A549 (cell line): ENCODE data around the gene PIP5K1B. TPM values are rescaled to one million over a fixed set of nuclear protein-coding genes. Genes with fewer than 3 reads are reported as not detected.

Experiments used
- ATAC-seq, 2 experiments: fragments of 200-7000 bp in 1 of 2; fragments of >200 bp in 1 of 2; cut with Nextera tagmentation in 1 of 2; cut with Tn5 transposase in 1 of 2; 3 replicates each; pipeline versions ENCODE4 v1.8.0 to v1.9.1; 2018 to 2020; ENCODE audit warnings: mild to moderate bottlenecking in 1 of 2, moderate library complexity in 1 of 2
- CTCF ChIA-PET: fragments of 300-600 bp; sonication (Branson Sonifier 250); formaldehyde crosslinking; extraction: SDS; loops from one replicate; lab custom pipeline; 2021; ENCODE audit warnings: antibody characterized with exemption, inconsistent platforms; lab: Yijun Ruan, JAX
- POLR2A ChIA-PET: fragments of 350-600 bp; formaldehyde crosslinking; extraction: SDS; loops from one replicate; lab custom pipeline; 2021; ENCODE audit warnings: antibody characterized with exemption, inconsistent platforms; lab: Yijun Ruan, JAX
- DNase-seq, 2 experiments: peaks; one replicate each; pipeline versions ENCODE4 v3.0.0 to v3.0.0-alpha.2; 2011 to 2016; ENCODE audit warnings: low read depth in 1 of 2, low spot score in 1 of 2
- FAIRE-seq: peaks from 2 replicates; lab custom pipeline; 2011; peaks lifted over from hg19 to GRCh38; lab: Jason Lieb, UNC
- H3K27ac ChIP-seq, 2 experiments: fragments of >200 bp; sonication (Bioruptor Twin); formaldehyde crosslinking; 3 replicates each; pipeline ENCODE4 v1.5.1; 2016 to 2017
- H3K4me1 ChIP-seq: fragments of >200 bp; sonication (Bioruptor Twin); formaldehyde crosslinking; 3 replicates; pipeline ENCODE4 v1.6.1; 2016
- H3K4me2 ChIP-seq: fragments of >200 bp; sonication (Bioruptor Twin); formaldehyde crosslinking; 3 replicates; pipeline ENCODE4 v1.6.1; 2016
- H3K4me3 ChIP-seq: fragments of >200 bp; sonication (Bioruptor Twin); formaldehyde crosslinking; 3 replicates; pipeline ENCODE4 v1.5.1; 2016
- H3K9me3 ChIP-seq: fragments of >200 bp; sonication (Bioruptor Twin); formaldehyde crosslinking; 3 replicates; pipeline ENCODE4 v1.6.1; 2016
- BCL3 ChIP-seq: fragments of >200 bp; sonication (Bioruptor Twin); formaldehyde crosslinking; IDR thresholded peaks from 3 replicates; pipeline ENCODE4 v1.6.1; 2016
- CBX8 ChIP-seq: fragments of 200-600 bp; sonication (generic); IDR thresholded peaks from 2 replicates; pipeline ENCODE4 v1.6.1; 2016
- CHD4 ChIP-seq: fragments of 200-600 bp; sonication (generic); IDR thresholded peaks from 2 replicates; pipeline ENCODE4 v1.6.1; 2016; ENCODE audit warnings: antibody characterized with exemption, mild to moderate bottlenecking, borderline replicate concordance
- EHF ChIP-seq: fragments of 250-450 bp; sonication (Bioruptor Pico); IDR thresholded peaks from 2 replicates; pipeline ENCODE4 v1.5.0; 2020; ENCODE audit warnings: mild to moderate bottlenecking
- EP300 ChIP-seq, 2 experiments: fragments of >200 bp; sonication (Bioruptor Twin); formaldehyde crosslinking; IDR thresholded peaks; 2 replicates in 1 of 2; 3 replicates in 1 of 2; pipeline ENCODE4 v1.6.1; 2016 to 2017
- FOSL2 ChIP-seq, 2 experiments: fragments of 450-650 bp in 1 of 2; fragments of >200 bp in 1 of 2; sonication (Bioruptor Twin) in 1 of 2; formaldehyde crosslinking; IDR thresholded peaks; 2 replicates each; pipeline versions ENCODE4 v1.5.0 to v1.6.1; 2016 to 2020; ENCODE audit warnings: mild to moderate bottlenecking in 1 of 2, moderate library complexity in 1 of 2
- GATA3 ChIP-seq: IDR thresholded peaks from 2 replicates; pipeline ENCODE4 v1.6.1; 2012; ENCODE audit warnings: borderline replicate concordance
- HES2 ChIP-seq: fragments of >200 bp; sonication (Bioruptor Twin); formaldehyde crosslinking; IDR thresholded peaks from 2 replicates; pipeline ENCODE4 v1.6.1; 2016
- HEYL ChIP-seq: fragments of 250-450 bp; sonication (Bioruptor Pico); IDR thresholded peaks from 2 replicates; pipeline ENCODE4 v1.8.0; 2021; ENCODE audit warnings: mild to moderate bottlenecking, moderate library complexity
- HMGXB4 ChIP-seq: fragments of 250-450 bp; sonication (Bioruptor Pico); IDR thresholded peaks from 2 replicates; pipeline ENCODE4 v1.5.0; 2021; ENCODE audit warnings: mild to moderate bottlenecking, moderate library complexity, borderline replicate concordance
- HOXB5 ChIP-seq: fragments of 250-450 bp; sonication (Bioruptor Pico); IDR thresholded peaks from 2 replicates; pipeline ENCODE4 v1.5.0; 2020; ENCODE audit warnings: mild to moderate bottlenecking, moderate library complexity
- JUN ChIP-seq, 2 experiments: fragments of >200 bp; sonication (Bioruptor Twin); formaldehyde crosslinking; IDR thresholded peaks; 2 replicates in 1 of 2; 3 replicates in 1 of 2; pipeline ENCODE4 v1.6.1; 2016 to 2017
- MAZ ChIP-seq: fragments of 150-350 bp; IDR thresholded peaks from 2 replicates; pipeline ENCODE4 v1.6.1; 2014; ENCODE audit warnings: antibody characterized with exemption, low read depth, low read length, borderline replicate concordance
- MYC ChIP-seq: IDR thresholded peaks from 2 replicates; pipeline ENCODE4 v1.6.1; 2012; ENCODE audit warnings: mild to moderate bottlenecking, inconsistent platforms, low read length, improper control_type of control experiment, borderline replicate concordance
- NR3C1 ChIP-seq: fragments of >200 bp; sonication (Bioruptor Twin); formaldehyde crosslinking; IDR thresholded peaks from 3 replicates; pipeline ENCODE4 v1.6.1; 2017
- POLR2A ChIP-seq: IDR thresholded peaks from 2 replicates; pipeline ENCODE4 v1.6.1; 2012; ENCODE audit warnings: mild to moderate bottlenecking, low read length
- POLR2AphosphoS2 ChIP-seq: conservative IDR thresholded peaks from 2 replicates; pipeline ENCODE4 v1.6.1; 2012; ENCODE audit warnings: low read length, improper control_type of control experiment, inconsistent platforms
- RAD21 ChIP-seq, 2 experiments: fragments of >200 bp in 1 of 2; sonication (Bioruptor Twin) in 1 of 2; formaldehyde crosslinking in 1 of 2; IDR thresholded peaks in 1 of 2; conservative IDR thresholded peaks in 1 of 2; 2 replicates in 1 of 2; 3 replicates in 1 of 2; pipeline ENCODE4 v1.6.1; 2012 to 2018; ENCODE audit warnings: inconsistent platforms in 1 of 2
- RCOR1 ChIP-seq: fragments of 150-350 bp; IDR thresholded peaks from 2 replicates; pipeline ENCODE4 v1.6.1; 2014; ENCODE audit warnings: antibody characterized with exemption, low read length, low read depth
- SMC3 ChIP-seq: fragments of >200 bp; sonication (Bioruptor Twin); formaldehyde crosslinking; IDR thresholded peaks from 3 replicates; pipeline ENCODE4 v1.6.1; 2018; ENCODE audit warnings: inconsistent platforms
- SREBF2 ChIP-seq: fragments of 450-650 bp; IDR thresholded peaks from 2 replicates; pipeline ENCODE4 v1.6.1; 2014; ENCODE audit warnings: mild to moderate bottlenecking, moderate library complexity
- ZC3H11A ChIP-seq: fragments of 450-650 bp; IDR thresholded peaks from 2 replicates; pipeline ENCODE4 v1.6.1; 2014; ENCODE audit warnings: antibody characterized with exemption, mild to moderate bottlenecking
- ZNF302 ChIP-seq: fragments of 250-450 bp; sonication (Bioruptor Pico); IDR thresholded peaks from 2 replicates; pipeline ENCODE4 v1.9.0; 2021; ENCODE audit warnings: inconsistent platforms, mild to moderate bottlenecking, moderate library complexity
- ZSCAN20 ChIP-seq: fragments of 250-450 bp; sonication (Bioruptor Pico); IDR thresholded peaks from 2 replicates; pipeline ENCODE4 v1.8.0; 2022; ENCODE audit warnings: mild to moderate bottlenecking, moderate library complexity
- WGBS: methylation state at CpG from one replicate; pipeline ENCODE4 v1.1.6; 2017; ENCODE audit errors: missing lambda C conversion rate; 5-methylcytosine and 5-hydroxymethylcytosine counted together
- polyA plus RNA-seq, 4 experiments: library from polyadenylated mRNA; depleted of rRNA in 3 of 4; stranded (reverse); fragments of >200 nt; fragmentation: RNase III in 1 of 4; extraction: RNeasy Plus Mini Kit Qiagen cat#74134 plus additional on column Dnase treatment in 1 of 4; gene quantifications; 2 replicates in 3 of 4; 3 replicates in 1 of 4; pipeline ENCODE4 v1.2.3, GENCODE V29; 2011 to 2017
- TF ChIP-seq, protein P1 (sequence below): fragments of >200 bp; sonication (Bioruptor Twin); formaldehyde crosslinking; IDR thresholded peaks from 3 replicates; pipeline ENCODE4 v1.5.1; 2016
- TF ChIP-seq, protein P2 (sequence below): IDR thresholded peaks from 2 replicates; pipeline ENCODE4 v1.6.1; 2012
- TF ChIP-seq, protein P3 (sequence below): IDR thresholded peaks from 2 replicates; pipeline ENCODE4 v1.6.1; 2012

The PIP5K1B gene
- polyA plus RNA-seq, 2 of the 4 experiments (the other 2 are of a cell fraction) = not detected

DNA sequence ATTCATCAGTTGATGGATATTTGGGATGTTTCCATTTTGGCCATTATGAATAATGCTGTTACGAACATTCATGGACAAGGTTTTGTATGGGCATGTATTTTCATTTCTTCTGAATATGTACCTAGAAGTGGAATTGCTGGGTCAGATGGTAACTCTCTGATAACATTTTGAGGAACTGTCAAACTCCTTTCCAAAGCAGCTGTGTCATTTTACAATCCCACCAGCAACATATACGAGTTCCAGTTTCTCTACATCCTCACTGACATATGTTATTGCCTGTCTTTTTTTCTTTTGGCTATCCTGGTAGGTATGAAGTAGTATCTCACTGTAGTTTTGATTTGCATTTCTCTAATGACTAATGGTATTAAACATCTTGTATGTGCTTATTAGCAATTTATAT, 222.1 kb downstream of the PIP5K1B start:
- Histone ChIP-seq H3K9me3 (no peaks in the 10 kb centered on the region), H3K4me3 (no peak overlapping the region), H3K4me2 (no peak overlapping the region), H3K27ac (no peak overlapping the region), H3K4me1 (no peaks in the 10 kb centered on the region)
- no peak for DNase-seq
- no peak for FAIRE-seq
- ChIA-PET POLR2A (no interaction called here), CTCF (no interaction called here)
- TF ChIP-seq NR3C1 = no peak
- TF ChIP-seq CBX8 = no peak
- no peak for TF ChIP-seq RCOR1
- TF ChIP-seq ZNF302 = no peak
- TF ChIP-seq EHF = no peak
- TF ChIP-seq SMC3 = no peak
- no peak for TF ChIP-seq HMGXB4
- TF ChIP-seq, protein P1, sequence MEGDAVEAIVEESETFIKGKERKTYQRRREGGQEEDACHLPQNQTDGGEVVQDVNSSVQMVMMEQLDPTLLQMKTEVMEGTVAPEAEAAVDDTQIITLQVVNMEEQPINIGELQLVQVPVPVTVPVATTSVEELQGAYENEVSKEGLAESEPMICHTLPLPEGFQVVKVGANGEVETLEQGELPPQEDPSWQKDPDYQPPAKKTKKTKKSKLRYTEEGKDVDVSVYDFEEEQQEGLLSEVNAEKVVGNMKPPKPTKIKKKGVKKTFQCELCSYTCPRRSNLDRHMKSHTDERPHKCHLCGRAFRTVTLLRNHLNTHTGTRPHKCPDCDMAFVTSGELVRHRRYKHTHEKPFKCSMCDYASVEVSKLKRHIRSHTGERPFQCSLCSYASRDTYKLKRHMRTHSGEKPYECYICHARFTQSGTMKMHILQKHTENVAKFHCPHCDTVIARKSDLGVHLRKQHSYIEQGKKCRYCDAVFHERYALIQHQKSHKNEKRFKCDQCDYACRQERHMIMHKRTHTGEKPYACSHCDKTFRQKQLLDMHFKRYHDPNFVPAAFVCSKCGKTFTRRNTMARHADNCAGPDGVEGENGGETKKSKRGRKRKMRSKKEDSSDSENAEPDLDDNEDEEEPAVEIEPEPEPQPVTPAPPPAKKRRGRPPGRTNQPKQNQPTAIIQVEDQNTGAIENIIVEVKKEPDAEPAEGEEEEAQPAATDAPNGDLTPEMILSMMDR = no peak
- TF ChIP-seq, protein P2, sequence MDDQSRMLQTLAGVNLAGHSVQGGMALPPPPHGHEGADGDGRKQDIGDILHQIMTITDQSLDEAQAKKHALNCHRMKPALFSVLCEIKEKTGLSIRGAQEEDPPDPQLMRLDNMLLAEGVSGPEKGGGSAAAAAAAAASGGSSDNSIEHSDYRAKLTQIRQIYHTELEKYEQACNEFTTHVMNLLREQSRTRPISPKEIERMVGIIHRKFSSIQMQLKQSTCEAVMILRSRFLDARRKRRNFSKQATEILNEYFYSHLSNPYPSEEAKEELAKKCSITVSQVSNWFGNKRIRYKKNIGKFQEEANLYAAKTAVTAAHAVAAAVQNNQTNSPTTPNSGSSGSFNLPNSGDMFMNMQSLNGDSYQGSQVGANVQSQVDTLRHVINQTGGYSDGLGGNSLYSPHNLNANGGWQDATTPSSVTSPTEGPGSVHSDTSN = no peak
- no peak for TF ChIP-seq MYC
- no peak for TF ChIP-seq HOXB5 (CRISPR knock-in tag)
- TF ChIP-seq EP300 (IDR thresholded peaks at IDR 0.05) = no peak
- no peak for TF ChIP-seq ZC3H11A
- TF ChIP-seq, protein P3, sequence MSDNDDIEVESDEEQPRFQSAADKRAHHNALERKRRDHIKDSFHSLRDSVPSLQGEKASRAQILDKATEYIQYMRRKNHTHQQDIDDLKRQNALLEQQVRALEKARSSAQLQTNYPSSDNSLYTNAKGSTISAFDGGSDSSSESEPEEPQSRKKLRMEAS = no peak
- TF ChIP-seq POLR2A = no peak
- TF ChIP-seq RAD21 (conservative IDR thresholded peaks at IDR 0.05 in 1 of 2, IDR thresholded peaks at IDR 0.05 in 1 of 2) = no peak
- no peak for TF ChIP-seq POLR2AphosphoS2
- TF ChIP-seq SREBF2 = no peak
- no peak for TF ChIP-seq GATA3
- 18% methylated on average over 2 of the region's 2 CpGs for WGBS
- no peak for ATAC-seq

GRCh38 chr9:68931821-68932220, 226.8 kb downstream of the PIP5K1B start:
- no peak for DNase-seq

More at GRCh38 chr9:68931821-68932220, 226.8 kb downstream of the PIP5K1B start:
- Histone ChIP-seq H3K4me2 (no peak overlapping the region), H3K9me3 (no peaks in the 10 kb centered on the region), H3K4me3 (no peak overlapping the region), H3K4me1 (no peaks in the 10 kb centered on the region), H3K27ac (no peak overlapping the region)
- WGBS = 57% methylated on average over 6 of the region's 6 CpGs
- no peak for FAIRE-seq
- ChIA-PET POLR2A (no interaction called here), CTCF (interaction anchor here (0.7 to 0.9 kb wide), 2 partner anchors 9 to 68 kb away, joined by 3 read pairs; no protein-coding TSS in a partner anchor)
- TF ChIP-seq, protein P3 = no peak
- TF ChIP-seq HEYL = no peak
- TF ChIP-seq RAD21 (conservative IDR thresholded peaks at IDR 0.05 in 1 of 2, IDR thresholded peaks at IDR 0.05 in 1 of 2) = no peak
- TF ChIP-seq CHD4 = no peak
- no peak for TF ChIP-seq MAZ
- TF ChIP-seq HES2 = no peak
- no peak for TF ChIP-seq ZNF302
- TF ChIP-seq ZSCAN20 (CRISPR knock-in tag) = no peak
- TF ChIP-seq, protein P2 = no peak
- TF ChIP-seq FOSL2 (IDR thresholded peaks at IDR 0.05) = no peak
- no peak for TF ChIP-seq FOSL2 (CRISPR knock-in tag; IDR thresholded peaks at IDR 0.05)
- TF ChIP-seq ZC3H11A = no peak
- TF ChIP-seq RCOR1 = no peak
- no peak for TF ChIP-seq CBX8
- no peak for TF ChIP-seq JUN (IDR thresholded peaks at IDR 0.05)
- no peak for TF ChIP-seq NR3C1
- no peak for TF ChIP-seq BCL3
- no peak for ATAC-seq
